GM23338 (cell line): ENCODE results near the gene PDE6A. TPM values are rescaled to one million over a fixed set of nuclear protein-coding genes. Genes with fewer than 3 reads are reported as not detected.

ENCODE experiments used
- ATAC-seq: fragments of 200-7000 bp; cut with Tn5 transposase; 3 replicates; pipeline ENCODE4 v1.9.1; 2020
- DNase-seq: peaks from one replicate; pipeline ENCODE4 v3.0.0-alpha.2; 2015; ENCODE audit warnings: low spot score
- H2AFZ ChIP-seq: fragments of 200-600 bp; sonication (generic); 2 replicates; pipeline ENCODE4 v1.8.0; 2016; ENCODE audit warnings: antibody characterized with exemption, mild to moderate bottlenecking, moderate library complexity
- H3F3A ChIP-seq: fragments of 200-600 bp; sonication (generic); replicated peaks from 2 replicates; pipeline ENCODE4 v1.8.0; 2017; ENCODE audit warnings: antibody characterized with exemption, mixed run types, low read depth
- H3K27ac ChIP-seq: fragments of 200-600 bp; sonication (generic); 2 replicates; pipeline ENCODE4 v1.6.1; 2016; ENCODE audit warnings: low read depth
- H3K27me3 ChIP-seq: fragments of 200-600 bp; sonication (generic); 2 replicates; pipeline ENCODE4 v1.8.0; 2016; ENCODE audit warnings: mild to moderate bottlenecking, mixed run types, moderate library complexity; ENCODE audit not compliant: insufficient read depth
- H3K36me3 ChIP-seq: fragments of 200-600 bp; sonication (generic); 2 replicates; pipeline ENCODE4 v1.8.0; 2016; ENCODE audit warnings: mild to moderate bottlenecking; ENCODE audit not compliant: insufficient read depth
- H3K4me1 ChIP-seq: fragments of 200-600 bp; sonication (generic); 2 replicates; pipeline ENCODE4 v1.8.0; 2016; ENCODE audit warnings: mild to moderate bottlenecking, moderate library complexity; ENCODE audit not compliant: insufficient read depth
- H3K4me2 ChIP-seq: fragments of 200-600 bp; sonication (generic); 2 replicates; pipeline ENCODE4 v1.7.1; 2017; ENCODE audit warnings: mixed run types
- H3K4me3 ChIP-seq: fragments of 200-600 bp; sonication (generic); 2 replicates; pipeline ENCODE4 v1.6.1; 2016; ENCODE audit warnings: mixed run types
- H3K79me2 ChIP-seq: fragments of 200-600 bp; sonication (generic); replicated peaks from 2 replicates; pipeline ENCODE4 v1.8.0; 2017; ENCODE audit warnings: mild to moderate bottlenecking; ENCODE audit not compliant: insufficient read depth
- H3K9me2 ChIP-seq: fragments of 200-600 bp; sonication (generic); 2 replicates; pipeline ENCODE4 v1.8.0; 2017; ENCODE audit not compliant: insufficient read depth
- H4K20me1 ChIP-seq: fragments of 200-600 bp; sonication (generic); replicated peaks from 2 replicates; pipeline ENCODE4 v1.8.0; 2017; ENCODE audit warnings: mild to moderate bottlenecking; ENCODE audit not compliant: insufficient read depth
- H3K27ac Mint-ChIP-seq: 2 replicates; pipeline ENCODE4 v1.8.0; 2020; ENCODE audit warnings: inconsistent platforms, mild to moderate bottlenecking, moderate library complexity, mixed read lengths
- H3K27me3 Mint-ChIP-seq: 3 replicates; pipeline ENCODE4 v1.8.0; 2022; ENCODE audit warnings: low read depth, mild to moderate bottlenecking, moderate library complexity, mixed read lengths, inconsistent platforms; ENCODE audit not compliant: insufficient read depth, poor library complexity
- H3K36me3 Mint-ChIP-seq: 3 replicates; pipeline ENCODE4 v1.8.0; 2021; ENCODE audit warnings: low read depth, mild to moderate bottlenecking, inconsistent platforms, moderate library complexity, mixed read lengths
- H3K4me1 Mint-ChIP-seq: 3 replicates; pipeline ENCODE4 v1.8.0; 2020; ENCODE audit warnings: mild to moderate bottlenecking, inconsistent platforms, mixed read lengths
- H3K4me3 Mint-ChIP-seq: 3 replicates; pipeline ENCODE4 v1.8.0; 2021; ENCODE audit warnings: moderate library complexity, mild to moderate bottlenecking, inconsistent platforms, mixed read lengths
- H3K9me3 Mint-ChIP-seq: 3 replicates; pipeline ENCODE4 v1.8.0; 2020; ENCODE audit warnings: moderate library complexity, mild to moderate bottlenecking, inconsistent platforms, mixed read lengths
- CTCF ChIP-seq, 2 experiments: fragments of 200-600 bp in 1 of 2; sonication (generic) in 1 of 2; conservative IDR thresholded peaks; 2 replicates each; pipeline versions ENCODE4 v1.5.1 to v1.6.1; 2016 to 2017; ENCODE audit warnings: antibody characterized with exemption in 2 of 2, low read depth in 2 of 2, mild to moderate bottlenecking in 2 of 2, moderate library complexity in 1 of 2
- ETS1 ChIP-seq: IDR thresholded peaks from 2 replicates; pipeline ENCODE4 v1.6.1; 2016; ENCODE audit warnings: antibody characterized with exemption
- EZH2 ChIP-seq: fragments of 200-600 bp; sonication (generic); IDR thresholded peaks from one replicate; pipeline ENCODE4 v1.8.0; 2017; ENCODE audit warnings: antibody characterized with exemption, mild to moderate bottlenecking, low read depth; ENCODE audit not compliant: unreplicated experiment
- NANOG ChIP-seq: IDR thresholded peaks from 2 replicates; pipeline ENCODE4 v1.6.1; 2016; ENCODE audit warnings: antibody characterized with exemption, borderline replicate concordance
- POLR2AphosphoS5 ChIP-seq: IDR thresholded peaks from 2 replicates; pipeline ENCODE4 v1.6.1; 2016; ENCODE audit warnings: antibody characterized with exemption, low read depth
- REST ChIP-seq: IDR thresholded peaks from one replicate; pipeline ENCODE4 v1.6.1; 2018; ENCODE audit warnings: antibody characterized with exemption; ENCODE audit not compliant: unreplicated experiment
- STAT1 ChIP-seq: IDR thresholded peaks from one replicate; pipeline ENCODE4 v1.6.1; 2016; ENCODE audit warnings: antibody characterized with exemption; ENCODE audit not compliant: unreplicated experiment
- ZNF114 ChIP-seq: fragments of 250-450 bp; sonication (Bioruptor Pico); IDR thresholded peaks from 2 replicates; pipeline ENCODE4 v1.5.0; 2020; ENCODE audit warnings: mild to moderate bottlenecking, moderate library complexity
- polyA plus RNA-seq: library from polyadenylated mRNA; unstranded; fragments of >200 nt; fragmentation: Nextera tagmentation; extraction: Ambion mirVana; gene quantifications from 2 replicates; pipeline ENCODE4 v1.2.1, GENCODE V29; 2016
- total RNA-seq: library from RNA; depleted of rRNA; stranded (reverse); fragments of >200 nt; shearing (Covaris generic); gene quantifications from 2 replicates; pipeline ENCODE4 v1.2.3, GENCODE V29; 2014

PDE6A gene
- total and polyA plus RNA-seq, 2 experiments from 2014 or later: 0.08 TPM; not detected in 1

GRCh38 chr5:149993471-149993870, 48.9 kb upstream of the PDE6A start:
- Histone ChIP-seq H3K4me3 (no peak overlapping the region), H3K27ac (no peak overlapping the region), H3F3A (no peaks in the 10 kb centered on the region), H3K36me3 (no peaks in the 10 kb centered on the region), H3K4me2 (no peak overlapping the region), H2AFZ (no peak overlapping the region), H3K79me2 (no peaks in the 10 kb centered on the region), H3K4me1 (no peaks in the 10 kb centered on the region), H4K20me1 (no peaks in the 10 kb centered on the region), H3K27me3 (no peaks in the 10 kb centered on the region), H3K9me2 (no peaks in the 10 kb centered on the region)
- no peaks in the 10 kb centered on the region for H3K4me1 Mint-ChIP-seq
- no peaks in the 10 kb centered on the region for H3K36me3 Mint-ChIP-seq
- TF ChIP-seq CTCF (conservative IDR thresholded peaks at IDR 0.05; ENCODE audit: low read depth in 2 of 2): no peak
- TF ChIP-seq EZH2: no peak
- TF ChIP-seq POLR2AphosphoS5: no peak
- no peak for TF ChIP-seq ZNF114 (CRISPR knock-in tag)
- TF ChIP-seq REST: no peak
- no peak for TF ChIP-seq ETS1
- TF ChIP-seq NANOG: no peak
- H3K27ac Mint-ChIP-seq: no peak overlapping the region; the same call in 1 of the 2 replicates
- no peak for DNase-seq
- H3K27me3 Mint-ChIP-seq: peaks cover 5% of the 10 kb centered on the region
- no peak overlapping the region for H3K4me3 Mint-ChIP-seq
- no peaks in the 10 kb centered on the region for H3K9me3 Mint-ChIP-seq
- ATAC-seq: no peak

- DNase-seq (peak; percentile 83), ATAC-seq (peak; percentile 94)
- Mint-ChIP-seq H3K27me3 (peaks cover 5% of the 10 kb centered on the region), H3K9me3 (no peaks in the 10 kb centered on the region), H3K27ac (no peak overlapping the region), H3K4me3 (no peak overlapping the region), H3K4me1 (no peaks in the 10 kb centered on the region), H3K36me3 (no peaks in the 10 kb centered on the region)
- H3K9me2 ChIP-seq: no peaks in the 10 kb centered on the region
- H3K27me3 ChIP-seq: no peaks in the 10 kb centered on the region
- no peaks in the 10 kb centered on the region for H4K20me1 ChIP-seq
- no peak overlapping the region for H3K4me2 ChIP-seq
- no peak overlapping the region for H3K27ac ChIP-seq
- H3K4me3 ChIP-seq: no peak overlapping the region
- no peaks in the 10 kb centered on the region for H3K36me3 ChIP-seq
- no peak overlapping the region for H2AFZ ChIP-seq
- H3K4me1 ChIP-seq: no peaks in the 10 kb centered on the region
- no peaks in the 10 kb centered on the region for H3F3A ChIP-seq
- TF ChIP-seq STAT1 (no peak), CTCF (conservative IDR thresholded peaks at IDR 0.05; ENCODE audit: low read depth in 2 of 2) (peak; percentile 94 to 97)
- H3K79me2 ChIP-seq: no peaks in the 10 kb centered on the region
Measured at GRCh38 chr5:149990518-149991376, 46.2 kb upstream of the PDE6A start.
